Stomach (tissue), 9 donors: ENCODE results near the gene TLX3. TPM values are rescaled to one million over a fixed set of nuclear protein-coding genes. Genes with fewer than 3 reads are reported as not detected.
"Not testable (repeated sequence)": the region's sequence is repeated elsewhere in the genome, so short reads cannot be mapped to it uniquely, and the experiment has no call there.

ENCODE experiments used
- DNase-seq, 2 donors: peaks; one replicate each; pipeline versions ENCODE4 v3.0.0 to v3.0.0-alpha.2; 2013 to 2019
- H3K27ac ChIP-seq, 5 donors: fragments of 200-600 bp in 4 of 5; sonication (generic) in 4 of 5; one replicate each; pipeline ENCODE4 v1.5.1; 2013 to 2019; ENCODE audit warnings: mild to moderate bottlenecking in 1 of 5, moderate library complexity in 1 of 5
- H3K27me3 ChIP-seq, 3 donors: fragments of 200-600 bp; sonication (generic); one replicate each; pipeline ENCODE4 v1.5.1; 2017 to 2019; ENCODE audit warnings: mixed run types in 1 of 3
- H3K36me3 ChIP-seq, 4 donors: fragments of 200-600 bp; sonication (generic); 1 replicate in 3 of 4; 2 replicates in 1 of 4; pipeline ENCODE4 v1.5.1; 2016 to 2019
- H3K4me1 ChIP-seq, 4 donors: fragments of 200-600 bp; sonication (generic); one replicate each; pipeline ENCODE4 v1.5.1; 2016 to 2019
- H3K4me3 ChIP-seq, 4 donors: fragments of 200-600 bp; sonication (generic) in 3 of 4; one replicate each; pipeline ENCODE4 v1.5.1; 2016 to 2019; ENCODE audit warnings: mild to moderate bottlenecking in 1 of 4
- H3K9me3 ChIP-seq, 4 donors: fragments of 200-600 bp; sonication (generic); one replicate each; pipeline ENCODE4 v1.5.1; 2016 to 2019
- CTCF ChIP-seq, 7 experiments: fragments of 450-650 bp in 4 of 7; fragments of 200-600 bp in 3 of 7; sonication (generic) in 3 of 7; IDR thresholded peaks; one replicate each; pipeline ENCODE4 v1.5.1; 2016 to 2019; ENCODE audit warnings: antibody characterized with exemption in 7 of 7, control low read depth in 2 of 7, mild to moderate bottlenecking in 1 of 7
- EP300 ChIP-seq: sonication (generic); formaldehyde crosslinking; IDR thresholded peaks from one replicate; pipeline ENCODE4 v1.6.1; 2017; ENCODE audit warnings: antibody characterized with exemption
- POLR2A ChIP-seq, 4 donors: fragments of 450-650 bp; IDR thresholded peaks; one replicate each; pipeline ENCODE4 v1.6.1; 2016; ENCODE audit warnings: antibody characterized with exemption in 4 of 4, control low read depth in 2 of 4, mild to moderate bottlenecking in 1 of 4, moderate library complexity in 1 of 4
- POLR2AphosphoS5 ChIP-seq, 3 donors: sonication (generic); formaldehyde crosslinking; IDR thresholded peaks; one replicate each; pipeline ENCODE4 v1.6.1; 2016; ENCODE audit warnings: antibody characterized with exemption in 3 of 3
- WGBS, 5 donors: extraction: QIAGEN DNeasy Blood & Tissue Kit in 3 of 5; methylation state at CpG; one replicate each; pipeline versions ENCODE4 v1.1.5 to v1.1.7; 2013 to 2018; 5-methylcytosine and 5-hydroxymethylcytosine counted together
- intact Hi-C: fragments of 100-400 bp; cut with DNase I; formaldehyde crosslinking; loops from one replicate; pipeline ENCODE4 v1.15.1; 2023; ENCODE audit warnings: low total_unique reads
- polyA plus RNA-seq, 3 donors: library from polyadenylated mRNA; stranded (reverse); fragments of 200-250 nt; gene quantifications; one replicate each; pipeline ENCODE4 v1.2.3, GENCODE V29; 2013
- small RNA-seq, 4 donors: library from RNA; depleted of rRNA; stranded (forward); fragments of <200 nt; gene quantifications; one replicate each; pipeline ENCODE3, GENCODE V24; 2016
- total RNA-seq, 5 donors: library from RNA; depleted of rRNA; stranded (reverse); fragments of >200 nt; gene quantifications; one replicate each; pipeline versions ENCODE4 v1.1.0 to v1.2.3, GENCODE V29; 2014 to 2016
- donor health status: healthy with polysubstance abuse.
- donor health status: Bipolar disorder and iron deficiency.
- donor health status: healthy.

Gene TLX3
- total and polyA plus RNA-seq, 8 donors: not detected

GRCh38 chr5:171351536-171352073 lies 42.6 kb downstream of the TLX3 start:
- 78 to 94% (median 88%) methylated on average over 7 of the region's 7 CpGs for WGBS, 5 donors
- Histone ChIP-seq H3K27ac (no peak overlapping the region), H3K4me3 (no peak overlapping the region), H3K36me3 (no peaks in the 10 kb centered on the region), H3K27me3 (no peaks in the 10 kb centered on the region), H3K4me1 (no peaks in the 10 kb centered on the region), H3K9me3 (no peaks in the 10 kb centered on the region)
- TF ChIP-seq EP300 (no peak), CTCF (IDR thresholded peaks at IDR 0.05) (no peak), POLR2AphosphoS5 (IDR thresholded peaks at IDR 0.05) (no peak), POLR2A (IDR thresholded peaks at IDR 0.05) (no peak)
- no peak for DNase-seq
- intact Hi-C loops: no loop called here

- Histone ChIP-seq H3K4me1 (no peaks in the 10 kb centered on the region), H3K36me3 (no peaks in the 10 kb centered on the region), H3K9me3 (no peaks in the 10 kb centered on the region), H3K27me3 (no peaks in the 10 kb centered on the region), H3K27ac (no peak overlapping the region), H3K4me3 (no peak overlapping the region)
- intact Hi-C loops: no loop called here
- no peak for TF ChIP-seq POLR2AphosphoS5 (IDR thresholded peaks at IDR 0.05)
- TF ChIP-seq POLR2A (IDR thresholded peaks at IDR 0.05): no peak
- TF ChIP-seq EP300: no peak
- WGBS, 5 donors: 82 to 95% (median 86%) methylated on average over 5 of the region's 5 CpGs
- DNase-seq: no peak
Measured at GRCh38 chr5:171355302-171355724, 46.3 kb downstream of the TLX3 start.

GRCh38 chr5:171357843-171358242 lies 48.8 kb downstream of the TLX3 start:
- Histone ChIP-seq H3K27ac (no peak overlapping the region), H3K4me1 (no peaks in the 10 kb centered on the region), H3K36me3 (no peaks in the 10 kb centered on the region), H3K27me3 (no peaks in the 10 kb centered on the region), H3K9me3 (no peaks in the 10 kb centered on the region), H3K4me3 (no peak overlapping the region)
- intact Hi-C loops: no loop called here
- 89 to 99% (median 96%) methylated on average over 2 of the region's 2 CpGs for WGBS, 5 donors
- TF ChIP-seq CTCF (IDR thresholded peaks at IDR 0.05) (no peak), POLR2AphosphoS5 (IDR thresholded peaks at IDR 0.05) (no peak), EP300 (no peak), POLR2A (IDR thresholded peaks at IDR 0.05) (no peak)
- no peak for DNase-seq

- H3K27ac ChIP-seq, intact Hi-C loops, H3K4me1 ChIP-seq, DNase-seq, H3K4me3 ChIP-seq, H3K36me3 ChIP-seq, H3K9me3 ChIP-seq: not testable (repeated sequence)
- H3K27me3 ChIP-seq: peaks cover 0 to 15% (median 0%) of the 10 kb centered on the region in 3 donors
- 61 to 74% (median 61%) methylated on average over 7 of the region's 7 CpGs for WGBS, 5 donors
Measured at GRCh38 chr5:171361151-171361550, 52.1 kb downstream of the TLX3 start.

Small RNAs within 50 kb of the gene (small RNA-seq; reads per million reads assigned to genes)
- 0 reads per million in 4 donors for gene AC091980.1
- gene RN7SL339P: 0 reads per million in 4 donors

Other genes with a start within 250 kb of the TLX3 start
- gene NPM1, start 78.6 kb downstream of the TLX3 start, total RNA-seq: 100 to 1,000 TPM; 289 to 989 (median 416) TPM
- gene NPM1, start 78.6 kb downstream of the TLX3 start, polyA plus RNA-seq: 1,000 to 10,000 TPM; 2,122 to 3,788 (median 2,464) TPM
- 1 to 10 TPM in 1 of 5 donors, under 1 TPM in 1, not detected in 3; 0.37 to 7.1 TPM for gene FGF18, start 110.4 kb downstream of the TLX3 start, total RNA-seq
- under 1 TPM; 0.37 to 0.68 (median 0.46) TPM for gene FGF18, start 110.4 kb downstream of the TLX3 start, polyA plus RNA-seq